ENCODE data around the gene SDHA. TPM values are rescaled to one million over a fixed set of nuclear protein-coding genes. Genes with fewer than 3 reads are reported as not detected.
A peak's percentile ranks its signal among the peaks of the same experiment; 100 is the strongest.

The SDHA gene
- total and polyA plus RNA-seq, 9 of the 15 experiments (the other 6 are each of a cell fraction or from before 2014, with no cell fraction given): 82.9 to 191 (median 130) TPM

DNA sequence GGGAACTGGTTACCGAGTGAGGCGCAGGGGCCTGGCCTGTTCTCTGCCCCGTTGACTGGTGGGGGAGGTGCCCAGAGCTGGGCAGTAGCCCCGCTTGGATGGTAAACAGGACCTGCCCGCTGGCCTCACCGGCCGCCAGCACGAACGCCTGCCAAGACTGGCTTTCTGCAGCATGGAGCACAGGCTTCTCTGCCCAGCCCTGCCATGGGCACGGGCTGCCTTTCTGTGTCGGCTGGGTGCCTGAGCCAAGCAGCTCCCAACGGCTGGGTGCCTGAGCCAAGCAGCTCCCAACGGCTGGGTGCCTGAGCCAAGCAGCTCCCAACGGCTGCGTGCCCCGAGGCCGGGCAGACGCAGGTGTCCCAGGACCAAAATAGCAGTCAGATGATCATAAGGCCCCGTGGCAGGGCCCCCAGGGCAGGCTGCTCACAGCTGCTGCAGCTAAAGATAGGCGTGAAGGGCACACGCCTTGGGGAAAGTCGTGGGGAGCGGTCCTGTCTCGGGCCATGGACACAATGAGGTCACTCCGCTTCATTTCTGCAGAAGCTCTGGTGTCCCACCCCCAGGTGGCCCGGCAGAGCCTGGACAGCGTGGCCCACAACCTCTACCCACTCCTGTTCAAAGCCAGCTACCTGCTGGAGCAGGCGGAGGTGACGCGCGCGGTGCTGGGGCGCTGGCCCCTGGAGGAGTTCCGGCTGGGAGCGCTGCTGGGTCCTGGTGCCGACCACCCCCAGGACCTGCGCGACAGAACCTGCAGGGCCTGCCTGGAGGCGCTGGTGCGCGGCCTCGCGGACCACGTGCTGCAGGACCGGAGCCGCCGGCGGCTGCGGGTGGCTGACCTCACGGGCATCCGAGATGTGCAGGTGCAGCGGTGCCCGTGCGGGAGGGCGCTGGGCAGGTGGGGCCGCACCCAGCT is 26.8 kb upstream of the SDHA start, which contains the start of gene LRRC14B:
TSS of gene LRRC14B (plus strand) at position 460 of the 913 bp plus-strand sequence. CDS start at position 504, 44 bp downstream.
- TF ChIP-seq, protein P1, sequence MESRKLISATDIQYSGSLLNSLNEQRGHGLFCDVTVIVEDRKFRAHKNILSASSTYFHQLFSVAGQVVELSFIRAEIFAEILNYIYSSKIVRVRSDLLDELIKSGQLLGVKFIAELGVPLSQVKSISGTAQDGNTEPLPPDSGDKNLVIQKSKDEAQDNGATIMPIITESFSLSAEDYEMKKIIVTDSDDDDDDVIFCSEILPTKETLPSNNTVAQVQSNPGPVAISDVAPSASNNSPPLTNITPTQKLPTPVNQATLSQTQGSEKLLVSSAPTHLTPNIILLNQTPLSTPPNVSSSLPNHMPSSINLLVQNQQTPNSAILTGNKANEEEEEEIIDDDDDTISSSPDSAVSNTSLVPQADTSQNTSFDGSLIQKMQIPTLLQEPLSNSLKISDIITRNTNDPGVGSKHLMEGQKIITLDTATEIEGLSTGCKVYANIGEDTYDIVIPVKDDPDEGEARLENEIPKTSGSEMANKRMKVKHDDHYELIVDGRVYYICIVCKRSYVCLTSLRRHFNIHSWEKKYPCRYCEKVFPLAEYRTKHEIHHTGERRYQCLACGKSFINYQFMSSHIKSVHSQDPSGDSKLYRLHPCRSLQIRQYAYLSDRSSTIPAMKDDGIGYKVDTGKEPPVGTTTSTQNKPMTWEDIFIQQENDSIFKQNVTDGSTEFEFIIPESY (CRISPR knock-in tag; IDR thresholded peaks at IDR 0.05): peak; percentile 85
- TF ChIP-seq, protein P2, sequence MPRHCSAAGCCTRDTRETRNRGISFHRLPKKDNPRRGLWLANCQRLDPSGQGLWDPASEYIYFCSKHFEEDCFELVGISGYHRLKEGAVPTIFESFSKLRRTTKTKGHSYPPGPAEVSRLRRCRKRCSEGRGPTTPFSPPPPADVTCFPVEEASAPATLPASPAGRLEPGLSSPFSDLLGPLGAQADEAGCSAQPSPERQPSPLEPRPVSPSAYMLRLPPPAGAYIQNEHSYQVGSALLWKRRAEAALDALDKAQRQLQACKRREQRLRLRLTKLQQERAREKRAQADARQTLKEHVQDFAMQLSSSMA (CRISPR knock-in tag; IDR thresholded peaks at IDR 0.05): no peak
- TF ChIP-seq SRF (CRISPR knock-in tag; IDR thresholded peaks at IDR 0.05) (no peak), SUPT5H (IDR thresholded peaks at IDR 0.05) (no peak), POLR2G (IDR thresholded peaks at IDR 0.05; ENCODE audit: low read depth, low read length) (0 out of 2 replicates have a peak, but pooled peaks have one; percentile 7)
- no peak for DNase-seq (ENCODE audit: extremely low read depth in 1 of 4, low spot score in 3 of 4)
- peaks cover 34 to 81% of the 10 kb centered on the region in 2 experiments for H3K27me3 ChIP-seq (ENCODE audit: control insufficient read depth in 2 of 2, insufficient read depth in 2 of 2, low read length in 2 of 2)
- H3K9ac ChIP-seq (ENCODE audit: insufficient read depth in 1 of 2, low read depth in 2 of 2, low read length in 2 of 2): no peak within 1 kb of the TSS; a peak in 1 of 4 replicates
- no peak within 1 kb of the TSS for H2AFZ ChIP-seq (ENCODE audit: low read depth, low read length)
- no peaks in the 10 kb centered on the region for H3K36me3 ChIP-seq (ENCODE audit: control insufficient read depth, insufficient read depth, low read length)
- no TSS peak for BruUV-seq (replicated peaks)
- no peak for ATAC-seq
- POLR2A ChIA-PET: interaction anchor here (1.3 to 2.0 kb wide), 2 partner anchors 9 to 39 kb away, joined by 4 to 5 read pairs; no protein-coding TSS in a partner anchor
- FAIRE-seq: no peak
- peaks cover 0 to 71% of the 10 kb centered on the region in 2 experiments; a peak in 2 of 5 replicates for H3K4me1 ChIP-seq (replicated peaks in 1 of 2; ENCODE audit: control insufficient read depth in 2 of 2, insufficient read depth in 2 of 2, low read length in 2 of 2)
- peaks cover 32% of the 10 kb centered on the region for H4K20me1 ChIP-seq (replicated peaks; ENCODE audit: control insufficient read depth, insufficient read depth, low read length)
- H3K79me2 ChIP-seq (ENCODE audit: control insufficient read depth, insufficient read depth, low read length): no peaks in the 10 kb centered on the region
- in situ Hi-C loops (cut with MboI) (no loop called here), intact Hi-C loops (cut with micrococcal nuclease) (no loop called here)
- H3K9me1 ChIP-seq (ENCODE audit: control insufficient read depth, insufficient read depth, low read length): no peaks in the 10 kb centered on the region
- 27% methylated on average over 52 of the region's 56 CpGs for WGBS (ENCODE audit: insufficient coverage, low coverage, missing lambda C conversion rate)
- no peak within 1 kb of the TSS for H3K4me3 ChIP-seq
- no peak within 1 kb of the TSS for H3K4me2 ChIP-seq (ENCODE audit: insufficient read depth, low read length)
- CTCF ChIA-PET (ENCODE audit: low intra/inter-chr PET ratio): no interaction called here
- H3K27ac ChIP-seq (ENCODE audit: extremely low read depth, low read depth, low read length): no peak within 1 kb of the TSS
- H3K9me3 ChIP-seq (replicated peaks; ENCODE audit: control insufficient read depth, insufficient read depth, low read depth, low read length): no peaks in the 10 kb centered on the region

Data from K562 (cell line).